ENCODE measurements around the gene HNRNPF.

DNA sequence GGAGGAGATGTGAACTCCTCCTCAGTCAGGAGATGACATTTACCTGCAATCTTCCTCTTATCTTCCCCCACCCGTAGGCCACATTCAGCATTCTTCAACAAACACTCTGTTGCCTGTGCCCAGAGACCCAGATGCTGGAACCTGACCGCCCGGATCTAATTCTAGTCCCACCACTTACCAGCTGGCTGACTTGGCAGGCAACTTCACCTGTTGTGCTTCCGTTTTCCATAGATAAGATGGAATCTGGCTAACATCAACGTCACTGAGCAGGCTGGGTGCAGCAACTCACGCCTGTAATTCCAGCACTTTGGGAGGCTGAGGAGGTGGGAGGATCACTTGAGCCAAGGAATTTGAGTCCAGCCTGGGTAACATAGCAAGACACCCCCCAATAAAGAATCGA is 58.8 kb downstream of the HNRNPF start:
- TF ChIP-seq, protein P1, sequence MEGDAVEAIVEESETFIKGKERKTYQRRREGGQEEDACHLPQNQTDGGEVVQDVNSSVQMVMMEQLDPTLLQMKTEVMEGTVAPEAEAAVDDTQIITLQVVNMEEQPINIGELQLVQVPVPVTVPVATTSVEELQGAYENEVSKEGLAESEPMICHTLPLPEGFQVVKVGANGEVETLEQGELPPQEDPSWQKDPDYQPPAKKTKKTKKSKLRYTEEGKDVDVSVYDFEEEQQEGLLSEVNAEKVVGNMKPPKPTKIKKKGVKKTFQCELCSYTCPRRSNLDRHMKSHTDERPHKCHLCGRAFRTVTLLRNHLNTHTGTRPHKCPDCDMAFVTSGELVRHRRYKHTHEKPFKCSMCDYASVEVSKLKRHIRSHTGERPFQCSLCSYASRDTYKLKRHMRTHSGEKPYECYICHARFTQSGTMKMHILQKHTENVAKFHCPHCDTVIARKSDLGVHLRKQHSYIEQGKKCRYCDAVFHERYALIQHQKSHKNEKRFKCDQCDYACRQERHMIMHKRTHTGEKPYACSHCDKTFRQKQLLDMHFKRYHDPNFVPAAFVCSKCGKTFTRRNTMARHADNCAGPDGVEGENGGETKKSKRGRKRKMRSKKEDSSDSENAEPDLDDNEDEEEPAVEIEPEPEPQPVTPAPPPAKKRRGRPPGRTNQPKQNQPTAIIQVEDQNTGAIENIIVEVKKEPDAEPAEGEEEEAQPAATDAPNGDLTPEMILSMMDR (IDR thresholded peaks at IDR 0.05): no peak
- TF ChIP-seq SP1 (CRISPR knock-in tag; conservative IDR thresholded peaks at IDR 0.05): no peak
- TF ChIP-seq, protein P2, sequence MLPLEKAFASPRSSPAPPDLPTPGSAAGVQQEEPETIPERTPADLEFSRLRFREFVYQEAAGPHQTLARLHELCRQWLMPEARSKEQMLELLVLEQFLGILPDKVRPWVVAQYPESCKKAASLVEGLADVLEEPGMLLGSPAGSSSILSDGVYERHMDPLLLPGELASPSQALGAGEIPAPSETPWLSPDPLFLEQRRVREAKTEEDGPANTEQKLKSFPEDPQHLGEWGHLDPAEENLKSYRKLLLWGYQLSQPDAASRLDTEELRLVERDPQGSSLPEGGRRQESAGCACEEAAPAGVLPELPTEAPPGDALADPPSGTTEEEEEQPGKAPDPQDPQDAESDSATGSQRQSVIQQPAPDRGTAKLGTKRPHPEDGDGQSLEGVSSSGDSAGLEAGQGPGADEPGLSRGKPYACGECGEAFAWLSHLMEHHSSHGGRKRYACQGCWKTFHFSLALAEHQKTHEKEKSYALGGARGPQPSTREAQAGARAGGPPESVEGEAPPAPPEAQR (CRISPR knock-in tag; IDR thresholded peaks at IDR 0.05): no peak
- TF ChIP-seq, protein P3, sequence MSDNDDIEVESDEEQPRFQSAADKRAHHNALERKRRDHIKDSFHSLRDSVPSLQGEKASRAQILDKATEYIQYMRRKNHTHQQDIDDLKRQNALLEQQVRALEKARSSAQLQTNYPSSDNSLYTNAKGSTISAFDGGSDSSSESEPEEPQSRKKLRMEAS (CRISPR knock-in tag; IDR thresholded peaks at IDR 0.05): no peak
- TF ChIP-seq, protein P4, sequence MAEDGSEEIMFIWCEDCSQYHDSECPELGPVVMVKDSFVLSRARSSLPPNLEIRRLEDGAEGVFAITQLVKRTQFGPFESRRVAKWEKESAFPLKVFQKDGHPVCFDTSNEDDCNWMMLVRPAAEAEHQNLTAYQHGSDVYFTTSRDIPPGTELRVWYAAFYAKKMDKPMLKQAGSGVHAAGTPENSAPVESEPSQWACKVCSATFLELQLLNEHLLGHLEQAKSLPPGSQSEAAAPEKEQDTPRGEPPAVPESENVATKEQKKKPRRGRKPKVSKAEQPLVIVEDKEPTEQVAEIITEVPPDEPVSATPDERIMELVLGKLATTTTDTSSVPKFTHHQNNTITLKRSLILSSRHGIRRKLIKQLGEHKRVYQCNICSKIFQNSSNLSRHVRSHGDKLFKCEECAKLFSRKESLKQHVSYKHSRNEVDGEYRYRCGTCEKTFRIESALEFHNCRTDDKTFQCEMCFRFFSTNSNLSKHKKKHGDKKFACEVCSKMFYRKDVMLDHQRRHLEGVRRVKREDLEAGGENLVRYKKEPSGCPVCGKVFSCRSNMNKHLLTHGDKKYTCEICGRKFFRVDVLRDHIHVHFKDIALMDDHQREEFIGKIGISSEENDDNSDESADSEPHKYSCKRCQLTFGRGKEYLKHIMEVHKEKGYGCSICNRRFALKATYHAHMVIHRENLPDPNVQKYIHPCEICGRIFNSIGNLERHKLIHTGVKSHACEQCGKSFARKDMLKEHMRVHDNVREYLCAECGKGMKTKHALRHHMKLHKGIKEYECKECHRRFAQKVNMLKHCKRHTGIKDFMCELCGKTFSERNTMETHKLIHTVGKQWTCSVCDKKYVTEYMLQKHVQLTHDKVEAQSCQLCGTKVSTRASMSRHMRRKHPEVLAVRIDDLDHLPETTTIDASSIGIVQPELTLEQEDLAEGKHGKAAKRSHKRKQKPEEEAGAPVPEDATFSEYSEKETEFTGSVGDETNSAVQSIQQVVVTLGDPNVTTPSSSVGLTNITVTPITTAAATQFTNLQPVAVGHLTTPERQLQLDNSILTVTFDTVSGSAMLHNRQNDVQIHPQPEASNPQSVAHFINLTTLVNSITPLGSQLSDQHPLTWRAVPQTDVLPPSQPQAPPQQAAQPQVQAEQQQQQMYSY (CRISPR knock-in tag; IDR thresholded peaks at IDR 0.05): no peak
- no peak for TF ChIP-seq GABPB1 (CRISPR knock-in tag; IDR thresholded peaks at IDR 0.05)
- TF ChIP-seq ZNF121 (CRISPR knock-in tag; IDR thresholded peaks at IDR 0.05): no peak
- TF ChIP-seq, protein P5, sequence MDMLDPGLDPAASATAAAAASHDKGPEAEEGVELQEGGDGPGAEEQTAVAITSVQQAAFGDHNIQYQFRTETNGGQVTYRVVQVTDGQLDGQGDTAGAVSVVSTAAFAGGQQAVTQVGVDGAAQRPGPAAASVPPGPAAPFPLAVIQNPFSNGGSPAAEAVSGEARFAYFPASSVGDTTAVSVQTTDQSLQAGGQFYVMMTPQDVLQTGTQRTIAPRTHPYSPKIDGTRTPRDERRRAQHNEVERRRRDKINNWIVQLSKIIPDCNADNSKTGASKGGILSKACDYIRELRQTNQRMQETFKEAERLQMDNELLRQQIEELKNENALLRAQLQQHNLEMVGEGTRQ (CRISPR knock-in tag; IDR thresholded peaks at IDR 0.05): no peak
- no peak for TF ChIP-seq SOX15 (CRISPR knock-in tag; IDR thresholded peaks at IDR 0.05)
- TF ChIP-seq NR2C2 (CRISPR knock-in tag; IDR thresholded peaks at IDR 0.05): no peak
